Spleen (tissue), 11 donors: ENCODE data around the gene SMU1. TPM values are rescaled to one million over a fixed set of nuclear protein-coding genes. Genes with fewer than 3 reads are reported as not detected.
"Not testable (repeated sequence)": the region's sequence is repeated elsewhere in the genome, so short reads cannot be mapped to it uniquely, and the experiment has no call there.

Experiments
- DNase-seq: peaks from one replicate; pipeline ENCODE4 v3.0.0-alpha.2; 2020
- H3K27ac ChIP-seq, 8 donors: fragments of 200-600 bp; sonication (generic) in 7 of 8; 1 replicate in 4 of 8; 2 replicates in 4 of 8; pipeline versions ENCODE4 v1.5.0 to v1.8.0; 2016 to 2021; ENCODE audit warnings: inconsistent platforms in 4 of 8, mild to moderate bottlenecking in 4 of 8, moderate library complexity in 1 of 8
- H3K27me3 ChIP-seq, 7 donors: fragments of 200-600 bp; sonication (generic) in 6 of 7; replicated peaks in 1 of 7; 1 replicate in 4 of 7; 2 replicates in 3 of 7; pipeline versions ENCODE4 v1.5.0 to v1.8.0; 2016 to 2021; ENCODE audit warnings: inconsistent platforms in 3 of 7, mild to moderate bottlenecking in 1 of 7
- H3K36me3 ChIP-seq, 6 donors: fragments of 200-600 bp; sonication (generic) in 5 of 6; 1 replicate in 4 of 6; 2 replicates in 2 of 6; pipeline versions ENCODE4 v1.5.0 to v1.8.0; 2016 to 2021; ENCODE audit warnings: inconsistent platforms in 2 of 6
- H3K4me1 ChIP-seq, 6 donors: fragments of 200-600 bp; sonication (generic) in 5 of 6; 1 replicate in 3 of 6; 2 replicates in 3 of 6; pipeline versions ENCODE4 v1.5.0 to v1.8.0; 2016 to 2021; ENCODE audit warnings: inconsistent platforms in 3 of 6
- H3K4me3 ChIP-seq, 8 donors: fragments of 200-600 bp; sonication (generic) in 7 of 8; 1 replicate in 4 of 8; 2 replicates in 4 of 8; pipeline versions ENCODE4 v1.5.0 to v1.8.0; 2016 to 2021; ENCODE audit warnings: inconsistent platforms in 4 of 8, mild to moderate bottlenecking in 4 of 8, moderate library complexity in 2 of 8
- H3K9me3 ChIP-seq, 8 donors: fragments of 200-600 bp; sonication (generic) in 7 of 8; 1 replicate in 4 of 8; 2 replicates in 4 of 8; pipeline versions ENCODE4 v1.5.0 to v1.8.0; 2016 to 2021; ENCODE audit warnings: inconsistent platforms in 4 of 8
- POLR2A ChIP-seq, 3 donors: fragments of 450-650 bp; IDR thresholded peaks; one replicate each; pipeline ENCODE4 v1.5.1; 2017; ENCODE audit warnings: antibody characterized with exemption in 3 of 3, mild to moderate bottlenecking in 1 of 3
- POLR2AphosphoS5 ChIP-seq, 3 donors: sonication (generic); formaldehyde crosslinking; IDR thresholded peaks; one replicate each; pipeline ENCODE4 v1.5.1; 2017; ENCODE audit warnings: antibody characterized with exemption in 3 of 3
- WGBS, 5 donors: extraction: QIAGEN DNeasy Blood & Tissue Kit in 3 of 5; methylation state at CpG; one replicate each; pipeline versions ENCODE4 v1.1.5 to v1.1.7; 2013 to 2018; 5-methylcytosine and 5-hydroxymethylcytosine counted together
- intact Hi-C: fragments of 100-400 bp; cut with DNase I; formaldehyde crosslinking; loops from one replicate; pipeline ENCODE4 v1.15.0; 2023; ENCODE audit warnings: low total_unique reads
- polyA plus RNA-seq, 3 donors: library from polyadenylated mRNA; stranded (reverse); fragments of 200-250 nt; gene quantifications; one replicate each; pipeline ENCODE4 v1.2.1, GENCODE V29; 2013
- total RNA-seq, 7 donors: library from RNA; depleted of rRNA in 3 of 7; stranded (reverse); fragments of >200 nt in 3 of 7; fragmentation: NEBNext Ultra II Directional in 4 of 7; extraction: Animal tissue kit (Norgen Biotek cat#: 25700) in 4 of 7; gene quantifications; one replicate each; pipeline versions ENCODE4 v1.1.0 to v1.2.1, GENCODE V29; 2016 to 2021
- TF ChIP-seq, protein P1 (sequence below), 11 experiments: fragments of 200-600 bp in 7 of 11; fragments of 450-650 bp in 4 of 11; sonication (generic) in 4 of 11; IDR thresholded peaks in 8 of 11; conservative IDR thresholded peaks in 3 of 11; 1 replicate in 7 of 11; 2 replicates in 4 of 11; pipeline versions ENCODE4 v1.4.0 to v1.8.0; 2016 to 2021; ENCODE audit warnings: antibody characterized with exemption in 11 of 11, inconsistent platforms in 4 of 11, mild to moderate bottlenecking in 1 of 11
- donor health status: healthy with polysubstance abuse.
- donor health status: DM: no; HTN: no; CAD: no; lungs with moderate emphysema.
- donor health status: DM: no; HTN: no; CAD: no.
- donor health status: Bipolar disorder and iron deficiency.
- donor health status: healthy.
- donor health status: DM: no; HTN: no; CAD: no.
- donor health status: DM: yes; HTN: yes; CAD: no.

SMU1 gene
- total and polyA plus RNA-seq, 10 donors: 7.2 to 23.3 (median 18.8) TPM

DNA sequence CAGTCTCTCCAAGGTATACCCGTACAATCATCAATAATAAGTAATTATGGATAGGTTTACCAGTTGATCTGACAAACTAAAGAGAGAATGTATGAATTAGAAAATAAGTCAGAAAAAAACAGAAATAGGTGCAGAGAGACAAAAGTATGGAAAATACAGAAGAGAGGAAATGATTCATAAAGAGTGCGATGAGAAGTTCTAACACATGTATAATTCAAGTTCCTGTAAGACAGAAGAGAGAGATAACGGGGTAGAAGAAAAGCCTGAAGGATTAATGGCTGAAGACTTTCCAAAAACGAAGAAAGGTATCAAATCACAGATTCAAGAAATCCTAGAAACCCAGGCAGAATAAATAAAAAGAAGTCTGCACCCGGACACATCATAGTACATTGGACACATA lies 16.2 kb upstream of the SMU1 start:
- WGBS, 5 donors: 61 to 65% (median 63%) methylated on average over 5 of the region's 5 CpGs
- H3K27ac ChIP-seq: no peak overlapping the region

DNA sequence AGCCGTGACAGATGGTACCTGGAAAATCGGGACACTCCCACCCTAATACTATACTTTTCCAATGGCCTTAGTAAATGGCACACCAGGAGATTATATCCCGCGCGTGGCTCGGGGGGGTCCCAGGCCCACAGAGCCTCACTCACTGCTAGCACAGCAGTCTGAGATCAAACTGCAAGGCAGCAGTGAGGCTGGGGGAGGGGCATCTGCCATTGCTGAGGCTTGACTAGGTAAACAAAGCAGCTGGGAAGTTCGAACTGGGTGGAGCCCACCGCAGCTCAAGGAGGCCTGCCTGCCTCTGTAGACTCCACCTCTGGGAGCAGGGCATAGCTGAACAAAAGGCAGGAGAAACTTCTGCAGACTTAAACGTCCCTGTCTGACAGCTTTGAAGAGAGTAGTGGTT lies 9.2 kb upstream of the SMU1 start:
- H3K27ac ChIP-seq, H3K36me3 ChIP-seq, DNase-seq, H3K4me3 ChIP-seq, intact Hi-C loops, H3K27me3 ChIP-seq, H3K9me3 ChIP-seq: not testable (repeated sequence)
- H3K4me1 ChIP-seq: peaks cover 11 to 30% (median 25%) of the 10 kb centered on the region in 6 donors
- WGBS, 5 donors: 80 to 96% (median 88%) methylated on average over 8 to 9 of the region's 9 CpGs

More for the DNA sequence above, 16.2 kb upstream of the SMU1 start:
- no peaks in the 10 kb centered on the region for H3K36me3 ChIP-seq
- intact Hi-C loops: no loop called here
- TF ChIP-seq, protein P1, sequence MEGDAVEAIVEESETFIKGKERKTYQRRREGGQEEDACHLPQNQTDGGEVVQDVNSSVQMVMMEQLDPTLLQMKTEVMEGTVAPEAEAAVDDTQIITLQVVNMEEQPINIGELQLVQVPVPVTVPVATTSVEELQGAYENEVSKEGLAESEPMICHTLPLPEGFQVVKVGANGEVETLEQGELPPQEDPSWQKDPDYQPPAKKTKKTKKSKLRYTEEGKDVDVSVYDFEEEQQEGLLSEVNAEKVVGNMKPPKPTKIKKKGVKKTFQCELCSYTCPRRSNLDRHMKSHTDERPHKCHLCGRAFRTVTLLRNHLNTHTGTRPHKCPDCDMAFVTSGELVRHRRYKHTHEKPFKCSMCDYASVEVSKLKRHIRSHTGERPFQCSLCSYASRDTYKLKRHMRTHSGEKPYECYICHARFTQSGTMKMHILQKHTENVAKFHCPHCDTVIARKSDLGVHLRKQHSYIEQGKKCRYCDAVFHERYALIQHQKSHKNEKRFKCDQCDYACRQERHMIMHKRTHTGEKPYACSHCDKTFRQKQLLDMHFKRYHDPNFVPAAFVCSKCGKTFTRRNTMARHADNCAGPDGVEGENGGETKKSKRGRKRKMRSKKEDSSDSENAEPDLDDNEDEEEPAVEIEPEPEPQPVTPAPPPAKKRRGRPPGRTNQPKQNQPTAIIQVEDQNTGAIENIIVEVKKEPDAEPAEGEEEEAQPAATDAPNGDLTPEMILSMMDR (IDR thresholded peaks at IDR 0.05 in 8 of 11, conservative IDR thresholded peaks at IDR 0.05 in 3 of 11): no peak
- TF ChIP-seq POLR2AphosphoS5 (IDR thresholded peaks at IDR 0.05): no peak
- no peaks in the 10 kb centered on the region for H3K9me3 ChIP-seq
- H3K27me3 ChIP-seq: no peaks in the 10 kb centered on the region
- no peak for DNase-seq
- H3K4me3 ChIP-seq: no peak overlapping the region
- no peaks in the 10 kb centered on the region for H3K4me1 ChIP-seq

DNA sequence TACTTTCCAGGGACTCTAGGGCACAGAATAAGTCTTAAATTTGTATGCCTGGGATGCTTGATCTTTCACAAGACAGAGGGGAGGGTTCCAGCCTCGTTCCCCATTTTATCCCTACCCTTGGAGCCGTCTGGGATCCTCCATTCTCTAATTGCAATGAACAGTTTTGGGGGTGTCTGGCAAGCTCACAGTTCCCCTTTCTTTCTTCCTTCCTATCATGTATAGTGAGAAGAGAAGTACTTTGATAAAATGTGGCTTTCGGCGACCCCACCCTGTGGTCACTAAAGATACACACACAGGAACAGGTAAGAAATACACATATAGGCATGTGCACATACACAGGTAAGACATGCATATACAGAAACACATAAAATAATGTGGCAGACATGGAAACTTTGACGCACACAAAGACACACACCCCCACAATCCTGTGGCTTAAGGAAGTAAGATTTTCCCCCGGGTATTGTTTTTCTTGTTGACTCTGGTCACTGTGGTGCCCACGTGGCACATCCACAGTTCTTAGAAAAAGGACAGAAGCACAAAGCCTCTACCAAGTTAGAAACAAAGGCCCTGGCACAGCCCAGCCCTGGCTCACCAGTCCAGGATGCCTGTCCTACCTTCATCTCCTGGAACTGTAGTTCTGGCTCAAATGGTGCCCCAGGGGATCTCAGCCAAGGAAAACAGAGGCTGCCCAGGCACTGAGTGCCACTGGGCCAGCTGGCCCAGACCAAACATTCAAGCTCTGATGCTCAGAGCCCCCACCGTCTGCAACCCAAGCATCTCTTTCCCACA lies 6.3 kb upstream of the SMU1 start:
- H3K36me3 ChIP-seq: no peaks in the 10 kb centered on the region
- H3K27ac ChIP-seq: peak overlapping the region in 4 of 8 donors; percentile 8 to 60 (median 52)
- peak; percentile 54 for DNase-seq
- H3K4me1 ChIP-seq: peaks cover 13 to 36% (median 28%) of the 10 kb centered on the region in 6 donors
- no peaks in the 10 kb centered on the region for H3K27me3 ChIP-seq
- intact Hi-C loops: loop anchor here (2.0 kb wide), 1 partner anchor 142 kb away; no protein-coding TSS in a partner anchor
- TF ChIP-seq POLR2AphosphoS5 (IDR thresholded peaks at IDR 0.05): no peak
- TF ChIP-seq POLR2A (IDR thresholded peaks at IDR 0.05): no peak
- TF ChIP-seq, protein P1 (IDR thresholded peaks at IDR 0.05 in 8 of 11, conservative IDR thresholded peaks at IDR 0.05 in 3 of 11): no peak
- H3K4me3 ChIP-seq: no peak overlapping the region
- whole genome bisulfite sequencing, 5 donors: 26 to 40% (median 37%) methylated on average over 8 of the region's 8 CpGs
- H3K9me3 ChIP-seq: no peaks in the 10 kb centered on the region

DNA sequence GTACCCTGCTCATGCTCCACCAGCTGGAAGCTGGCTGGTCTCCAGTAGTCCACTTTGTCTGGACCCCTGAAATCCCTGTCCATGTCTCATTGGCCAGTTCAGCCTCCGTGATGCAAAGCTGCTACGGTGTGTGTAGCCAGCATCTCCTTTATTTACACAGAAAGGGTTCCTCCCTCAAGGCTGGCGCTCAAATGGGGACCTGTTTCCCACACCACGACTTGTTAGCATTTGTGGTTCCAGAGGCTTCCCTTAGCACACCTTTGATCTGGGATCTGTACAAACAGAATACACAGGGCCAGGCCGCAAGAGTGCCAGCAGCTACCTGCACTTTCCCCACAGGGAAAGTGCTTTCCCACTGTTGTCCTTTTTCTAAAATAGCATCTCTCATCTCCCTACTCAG lies 5.7 kb upstream of the SMU1 start:
- intact Hi-C loops: loop anchor here (2.0 kb wide), 1 partner anchor 143 kb away; no protein-coding TSS in a partner anchor
- H3K9me3 ChIP-seq: no peaks in the 10 kb centered on the region
- peak overlapping the region in 4 of 8 donors; percentile 8 to 60 (median 52) for H3K27ac ChIP-seq
- TF ChIP-seq, protein P1 (IDR thresholded peaks at IDR 0.05 in 8 of 11, conservative IDR thresholded peaks at IDR 0.05 in 3 of 11): no peak
- TF ChIP-seq POLR2AphosphoS5 (IDR thresholded peaks at IDR 0.05): no peak
- no peak for TF ChIP-seq POLR2A (IDR thresholded peaks at IDR 0.05)
- H3K4me1 ChIP-seq: peaks cover 16 to 42% (median 32%) of the 10 kb centered on the region in 6 donors
- no peaks in the 10 kb centered on the region for H3K36me3 ChIP-seq
- H3K4me3 ChIP-seq: no peak overlapping the region
- 60 to 74% (median 69%) methylated on average over 5 of the region's 5 CpGs for WGBS, 5 donors
- no peaks in the 10 kb centered on the region for H3K27me3 ChIP-seq
- DNase-seq: peak; percentile 47
